ENCODE measurements around the gene AFTPH. TPM values are rescaled to one million over a fixed set of nuclear protein-coding genes. Genes with fewer than 3 reads are reported as not detected.

The AFTPH gene
- total RNA-seq, 1 donor: 38.7 TPM

DNA sequence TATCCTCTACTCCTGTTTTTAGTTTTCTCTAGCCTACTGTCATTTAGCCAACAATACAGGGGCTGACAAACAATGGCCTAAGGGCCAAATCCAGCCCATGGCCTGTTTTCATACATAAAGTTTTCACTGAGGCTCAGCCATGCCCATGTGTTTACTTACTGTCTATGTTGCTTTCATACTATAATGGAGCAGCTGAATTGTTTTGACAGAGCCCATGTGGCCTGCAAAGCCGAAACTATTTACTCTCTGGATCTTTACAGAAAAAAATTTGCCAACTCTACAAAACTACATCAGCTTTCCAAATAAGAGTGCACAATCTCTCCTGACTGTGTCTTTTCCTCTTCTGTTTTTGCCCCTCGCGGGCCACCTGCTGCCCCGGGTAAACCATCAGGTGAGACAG, 46.1 kb upstream of the AFTPH start:
- Histone ChIP-seq H3K27ac (ENCODE audit: low read depth, low read length) (no peak overlapping the region), H2AFZ (ENCODE audit: low read length) (no peak overlapping the region), H3K36me3 (ENCODE audit: insufficient read depth, low read length) (no peaks in the 10 kb centered on the region), H3K4me2 (ENCODE audit: insufficient read depth, low read length) (no peak overlapping the region), H3K27me3 (ENCODE audit: insufficient read depth, low read length) (peaks cover 38% of the 10 kb centered on the region), H3K4me3 (ENCODE audit: insufficient read depth, low read length) (no peak overlapping the region), H3K79me2 (ENCODE audit: insufficient read depth, low read length) (no peaks in the 10 kb centered on the region), H4K20me1 (ENCODE audit: insufficient read depth, low read length) (no peaks in the 10 kb centered on the region), H3K4me1 (ENCODE audit: insufficient read depth, low read length) (no peaks in the 10 kb centered on the region), H3K9me3 (ENCODE audit: low read depth, low read length) (no peaks in the 10 kb centered on the region)
- TF ChIP-seq CTCF (IDR thresholded peaks at IDR 0.05; ENCODE audit: extremely low read depth, low read depth, low read length): no peak
- no peak for DNase-seq (ENCODE audit: insufficient read length, low spot score, missing footprints)

- no peak for TF ChIP-seq CTCF (IDR thresholded peaks at IDR 0.05; ENCODE audit: extremely low read depth, low read depth, low read length)
- Histone ChIP-seq H3K27ac (ENCODE audit: low read depth, low read length) (no peak overlapping the region), H3K36me3 (ENCODE audit: insufficient read depth, low read length) (no peaks in the 10 kb centered on the region), H3K4me2 (ENCODE audit: insufficient read depth, low read length) (no peak overlapping the region), H3K9me3 (ENCODE audit: low read depth, low read length) (no peaks in the 10 kb centered on the region), H3K4me1 (ENCODE audit: insufficient read depth, low read length) (no peaks in the 10 kb centered on the region), H3K27me3 (ENCODE audit: insufficient read depth, low read length) (peaks cover 34% of the 10 kb centered on the region), H3K79me2 (ENCODE audit: insufficient read depth, low read length) (no peaks in the 10 kb centered on the region), H2AFZ (ENCODE audit: low read length) (no peak overlapping the region), H4K20me1 (ENCODE audit: insufficient read depth, low read length) (no peaks in the 10 kb centered on the region), H3K4me3 (ENCODE audit: insufficient read depth, low read length) (no peak overlapping the region)
- no peak for DNase-seq (ENCODE audit: insufficient read length, low spot score, missing footprints)
Observed at GRCh38 chr2:64478502-64479230, 45.5 kb upstream of the AFTPH start.

- H3K4me2 ChIP-seq (ENCODE audit: insufficient read depth, low read length): no peak overlapping the region
- no peaks in the 10 kb centered on the region for H3K36me3 ChIP-seq (ENCODE audit: insufficient read depth, low read length)
- H3K4me3 ChIP-seq (ENCODE audit: insufficient read depth, low read length): no peak overlapping the region
- H3K27me3 ChIP-seq (ENCODE audit: insufficient read depth, low read length): peaks cover 30% of the 10 kb centered on the region
- TF ChIP-seq CTCF (IDR thresholded peaks at IDR 0.05; ENCODE audit: extremely low read depth, low read depth, low read length): no peak
- DNase-seq (ENCODE audit: insufficient read length, low spot score, missing footprints): no peak
- no peaks in the 10 kb centered on the region for H3K4me1 ChIP-seq (ENCODE audit: insufficient read depth, low read length)
- H3K79me2 ChIP-seq (ENCODE audit: insufficient read depth, low read length): no peaks in the 10 kb centered on the region
- H2AFZ ChIP-seq (ENCODE audit: low read length): no peak overlapping the region
- H3K9me3 ChIP-seq (ENCODE audit: low read depth, low read length): no peaks in the 10 kb centered on the region
- no peak overlapping the region for H3K27ac ChIP-seq (ENCODE audit: low read depth, low read length)
- H4K20me1 ChIP-seq (ENCODE audit: insufficient read depth, low read length): no peaks in the 10 kb centered on the region
Observed at GRCh38 chr2:64479259-64480117, 44.6 kb upstream of the AFTPH start.

DNA sequence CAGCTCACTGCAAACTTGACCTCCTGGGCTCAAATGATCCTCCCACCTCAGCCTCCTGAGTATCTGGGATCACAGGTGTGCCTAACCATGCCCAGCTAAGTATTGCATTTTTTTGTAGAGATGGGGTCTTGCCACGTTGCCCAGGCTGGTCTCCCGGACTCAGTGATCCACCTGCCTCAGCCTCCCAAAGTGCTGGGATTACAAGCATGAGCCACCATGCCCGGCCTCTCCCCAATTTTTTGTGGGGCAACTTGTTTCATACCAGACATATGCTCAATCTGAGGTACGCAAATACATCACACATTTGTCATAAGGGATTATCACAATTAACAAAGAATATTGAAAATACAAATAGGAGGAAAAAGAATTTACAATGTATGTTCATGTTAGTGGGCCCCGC, 42.5 kb upstream of the AFTPH start:
- no peaks in the 10 kb centered on the region for H4K20me1 ChIP-seq (ENCODE audit: insufficient read depth, low read length)
- H3K4me2 ChIP-seq (ENCODE audit: insufficient read depth, low read length): no peak overlapping the region
- peaks cover 38% of the 10 kb centered on the region for H3K27me3 ChIP-seq (ENCODE audit: insufficient read depth, low read length)
- DNase-seq (ENCODE audit: insufficient read length, low spot score, missing footprints): no peak
- no peaks in the 10 kb centered on the region for H3K9me3 ChIP-seq (ENCODE audit: low read depth, low read length)
- no peak overlapping the region for H3K4me3 ChIP-seq (ENCODE audit: insufficient read depth, low read length)
- no peak overlapping the region for H3K27ac ChIP-seq (ENCODE audit: low read depth, low read length)
- H2AFZ ChIP-seq (ENCODE audit: low read length): no peak overlapping the region
- no peaks in the 10 kb centered on the region for H3K4me1 ChIP-seq (ENCODE audit: insufficient read depth, low read length)
- H3K79me2 ChIP-seq (ENCODE audit: insufficient read depth, low read length): no peaks in the 10 kb centered on the region
- H3K36me3 ChIP-seq (ENCODE audit: insufficient read depth, low read length): no peaks in the 10 kb centered on the region
- TF ChIP-seq CTCF (IDR thresholded peaks at IDR 0.05; ENCODE audit: extremely low read depth, low read depth, low read length): no peak
